D341Med (cell line): ENCODE measurements around the gene TRIM66.

Experiments used
- DNase-seq: peaks from one replicate; pipeline ENCODE4 v3.0.0; 2012; ENCODE audit warnings: low spot score

Gene TRIM66

DNA sequence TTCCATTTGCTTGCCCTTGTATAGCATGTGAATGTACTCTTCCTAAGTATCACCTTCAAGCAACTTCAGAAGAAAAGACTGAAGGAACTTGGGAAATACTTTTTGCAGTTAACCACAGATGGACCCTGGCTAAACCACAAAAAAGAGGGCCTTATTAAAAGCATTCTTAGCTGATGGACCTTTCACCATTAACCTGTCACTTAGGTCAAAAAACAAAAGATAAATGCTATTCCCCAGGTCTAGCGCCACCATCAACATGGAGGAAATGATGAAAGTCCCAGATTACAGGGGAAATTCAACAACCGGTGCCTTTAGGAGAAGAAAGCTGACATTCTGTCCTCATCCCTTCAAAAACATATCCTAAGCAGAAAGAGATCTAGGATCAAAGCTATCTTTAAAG, 117.9 kb downstream of the TRIM66 start:
- no peak for DNase-seq
